NCI-H2107 (cell line): ENCODE data around the gene FN3K.

Source experiments
- DNase-seq: peaks from one replicate; lab custom pipeline; 2025; lab: John Stamatoyannopoulos, UW

FN3K gene

GRCh38 chr17:82734987-82735866, at the start of gene FN3K:
TSS of gene FN3K (plus strand) at chr17:82735615. CDS start at chr17:82735637, 22 bp downstream.
- DNase-seq, result peak; percentile 31

GRCh38 chr17:82686366-82687324, 48.8 kb upstream of the FN3K start:
- no peak for DNase-seq

GRCh38 chr17:82687375-82687861, 48.0 kb upstream of the FN3K start:
- no peak for DNase-seq

- no peak for DNase-seq
Measured at GRCh38 chr17:82687871-82688270, 47.5 kb upstream of the FN3K start.

- DNase-seq, result no peak
Measured at GRCh38 chr17:82689077-82689476, 46.3 kb upstream of the FN3K start.

- DNase-seq, result no peak
Measured at GRCh38 chr17:82690786-82691489, 44.5 kb upstream of the FN3K start.

GRCh38 chr17:82691714-82692113, 43.7 kb upstream of the FN3K start:
- DNase-seq, result no peak

- no peak for DNase-seq
Measured at GRCh38 chr17:82692268-82692667, 43.1 kb upstream of the FN3K start.

- no peak for DNase-seq
Measured at GRCh38 chr17:82693168-82693867, 42.1 kb upstream of the FN3K start.

GRCh38 chr17:82694647-82695046, 40.8 kb upstream of the FN3K start:
- no peak for DNase-seq

GRCh38 chr17:82696259-82696658, 39.2 kb upstream of the FN3K start:
- no peak for DNase-seq

- no peak for DNase-seq
Measured at GRCh38 chr17:82696916-82697807, 38.3 kb upstream of the FN3K start.

GRCh38 chr17:82697808-82698064, 37.7 kb upstream of the FN3K start:
- no peak for DNase-seq

GRCh38 chr17:82698065-82698973, 37.1 kb upstream of the FN3K start, which contains the start of gene RAB40B:
TSS of gene RAB40B (minus strand) at chr17:82698698. CDS start at chr17:82698596, 102 bp downstream.
- peak; percentile 93 for DNase-seq

- no peak for DNase-seq
Measured at GRCh38 chr17:82698974-82699442, 36.4 kb upstream of the FN3K start.

GRCh38 chr17:82699551-82699950, 35.9 kb upstream of the FN3K start:
- DNase-seq, result no peak

GRCh38 chr17:82702231-82702927, 33.0 kb upstream of the FN3K start:
- DNase-seq, result no peak

- DNase-seq, result no peak
Measured at GRCh38 chr17:82703036-82703745, 32.2 kb upstream of the FN3K start.
